Body of pancreas (tissue), 4 donors: ENCODE measurements around the gene BABAM1. TPM values are rescaled to one million over a fixed set of nuclear protein-coding genes. Genes with fewer than 3 reads are reported as not detected.

ENCODE experiments used
- ATAC-seq: fragments of 150-250 bp; one replicate; pipeline ENCODE4 v1.9.1; 2016
- DNase-seq, 4 donors: peaks; one replicate each; pipeline ENCODE4 v3.0.0-alpha.2; 2019
- H3K27ac ChIP-seq, 4 donors: fragments of 200-600 bp; sonication (generic); 1 replicate in 3 of 4; 2 replicates in 1 of 4; pipeline versions ENCODE4 v1.5.1 to v1.6.1; 2016 to 2019; ENCODE audit warnings: mild to moderate bottlenecking in 1 of 4, mixed read lengths in 1 of 4, moderate library complexity in 1 of 4
- H3K27me3 ChIP-seq, 2 donors: fragments of 200-600 bp; sonication (generic); one replicate each; pipeline ENCODE4 v1.6.0; 2016; ENCODE audit warnings: mild to moderate bottlenecking in 1 of 2
- H3K36me3 ChIP-seq, 2 donors: fragments of 200-600 bp; sonication (generic); replicated peaks in 1 of 2; 2 replicates each; pipeline ENCODE4 v1.5.1; 2016; ENCODE audit warnings: low read depth in 2 of 2; ENCODE audit not compliant: insufficient read depth in 1 of 2
- H3K4me1 ChIP-seq: fragments of 200-600 bp; sonication (generic); one replicate; pipeline ENCODE4 v1.6.0; 2016
- H3K4me3 ChIP-seq, 2 donors: fragments of 200-600 bp; sonication (generic); 1 replicate in 1 of 2; 2 replicates in 1 of 2; pipeline ENCODE4 v1.5.1; 2016 to 2019
- H3K9me3 ChIP-seq, 3 donors: fragments of 200-600 bp; sonication (generic); 1 replicate in 2 of 3; 2 replicates in 1 of 3; pipeline ENCODE4 v1.5.1; 2016
- CTCF ChIP-seq, 7 experiments: fragments of 450-650 bp in 4 of 7; fragments of 200-600 bp in 3 of 7; sonication (generic) in 3 of 7; IDR thresholded peaks; one replicate each; pipeline ENCODE4 v1.5.1; 2016 to 2019; ENCODE audit warnings: antibody characterized with exemption in 7 of 7
- POLR2A ChIP-seq, 3 donors: fragments of 450-650 bp; IDR thresholded peaks; one replicate each; pipeline ENCODE4 v1.6.1; 2016; ENCODE audit warnings: antibody characterized with exemption in 3 of 3, mild to moderate bottlenecking in 2 of 3
- WGBS, 2 donors: methylation state at CpG; one replicate each; pipeline ENCODE4 v1.1.5; 2017; 5-methylcytosine and 5-hydroxymethylcytosine counted together
- intact Hi-C: fragments of 100-400 bp; cut with DNase I; formaldehyde crosslinking; loops from one replicate; pipeline ENCODE4 v1.15.1; 2023
- total RNA-seq, 2 donors: library from RNA; depleted of rRNA; stranded (reverse); fragments of >200 nt; gene quantifications; one replicate each; pipeline ENCODE4 v1.1.0, GENCODE V29; 2016

The BABAM1 gene
- total RNA-seq, 2 donors from 2014 or later, result 45.2 to 84.6 TPM

- H3K27ac ChIP-seq, result peak overlapping the region; percentile 42 to 82 (median 67)
- H3K27me3 ChIP-seq, result no peaks in the 10 kb centered on the region
- H3K4me3 ChIP-seq, result no peak overlapping the region
- ATAC-seq, result peak; percentile 78
- peaks cover 47% of the 10 kb centered on the region for H3K4me1 ChIP-seq
- no peaks in the 10 kb centered on the region for H3K9me3 ChIP-seq
- peak; percentile 63 to 75 (median 72) for DNase-seq
- WGBS, 2 donors, result 10 to 16% methylated on average over 27 to 66 of the region's 80 CpGs
- peaks cover 3 to 5% of the 10 kb centered on the region in 2 donors for H3K36me3 ChIP-seq
- TF ChIP-seq CTCF (IDR thresholded peaks at IDR 0.05) (peak in 6 of 7 experiments; percentile 15 to 63 (median 26)), POLR2A (IDR thresholded peaks at IDR 0.05) (no peak)
- intact Hi-C loops, result no loop called here
Observed at GRCh38 chr19:17235300-17235970, 31.8 kb upstream of the BABAM1 start.

- Histone ChIP-seq H3K36me3 (peaks cover 3 to 5% of the 10 kb centered on the region in 2 donors), H3K27ac (peak overlapping the region; percentile 34 to 82 (median 67)), H3K27me3 (no peaks in the 10 kb centered on the region), H3K4me3 (no peak overlapping the region), H3K9me3 (no peaks in the 10 kb centered on the region), H3K4me1 (peaks cover 54% of the 10 kb centered on the region)
- intact Hi-C loops, result no loop called here
- no peak for ATAC-seq
- 19 to 32% methylated on average over 8 to 9 of the region's 27 CpGs for WGBS, 2 donors
- TF ChIP-seq CTCF (IDR thresholded peaks at IDR 0.05) (no peak), POLR2A (IDR thresholded peaks at IDR 0.05) (no peak)
- DNase-seq, result peak in 1 of 4 donors; percentile 48
Observed at GRCh38 chr19:17235971-17236777, 31.1 kb upstream of the BABAM1 start.

GRCh38 chr19:17236811-17237543, 30.3 kb upstream of the BABAM1 start:
- Histone ChIP-seq H3K4me3 (no peak overlapping the region), H3K27me3 (no peaks in the 10 kb centered on the region), H3K4me1 (peaks cover 62% of the 10 kb centered on the region), H3K36me3 (peaks cover 3 to 5% of the 10 kb centered on the region in 2 donors), H3K27ac (peak overlapping the region in 3 of 4 donors; percentile 51 to 68 (median 56)), H3K9me3 (no peaks in the 10 kb centered on the region)
- TF ChIP-seq POLR2A (IDR thresholded peaks at IDR 0.05) (no peak), CTCF (IDR thresholded peaks at IDR 0.05) (no peak)
- ATAC-seq, result no peak
- 73 to 82% methylated on average over 18 of the region's 18 CpGs for WGBS, 2 donors
- no peak for DNase-seq
- intact Hi-C loops, result no loop called here

GRCh38 chr19:17237747-17238706, 29.2 kb upstream of the BABAM1 start:
- intact Hi-C loops, result no loop called here
- DNase-seq, result no peak
- H3K27ac ChIP-seq, result peak overlapping the region in 1 of 4 donors; percentile 30

More at GRCh38 chr19:17237747-17238706, 29.2 kb upstream of the BABAM1 start:
- Histone ChIP-seq H3K36me3 (no peaks in the 10 kb centered on the region), H3K4me1 (peaks cover 73% of the 10 kb centered on the region), H3K27me3 (no peaks in the 10 kb centered on the region), H3K9me3 (no peaks in the 10 kb centered on the region), H3K4me3 (no peak overlapping the region)
- ATAC-seq, result no peak
- WGBS, 2 donors, result 85 to 91% methylated on average over 9 to 13 of the region's 13 CpGs
- TF ChIP-seq POLR2A (IDR thresholded peaks at IDR 0.05) (no peak), CTCF (IDR thresholded peaks at IDR 0.05) (no peak)
